HG03159 (cell line): ENCODE results near the gene SHC2.
"Not testable (repeated sequence)": the region's sequence is repeated elsewhere in the genome, so short reads cannot be mapped to it uniquely, and the experiment has no call there.

ENCODE experiments used
- ATAC-seq: cut with Tn5 transposase; IDR thresholded peaks from one replicate; pipeline ENCODE4 v1.9.1; 2021; ENCODE audit warnings: mild to moderate bottlenecking, moderate library complexity; ENCODE audit not compliant: unreplicated experiment

Gene SHC2

DNA sequence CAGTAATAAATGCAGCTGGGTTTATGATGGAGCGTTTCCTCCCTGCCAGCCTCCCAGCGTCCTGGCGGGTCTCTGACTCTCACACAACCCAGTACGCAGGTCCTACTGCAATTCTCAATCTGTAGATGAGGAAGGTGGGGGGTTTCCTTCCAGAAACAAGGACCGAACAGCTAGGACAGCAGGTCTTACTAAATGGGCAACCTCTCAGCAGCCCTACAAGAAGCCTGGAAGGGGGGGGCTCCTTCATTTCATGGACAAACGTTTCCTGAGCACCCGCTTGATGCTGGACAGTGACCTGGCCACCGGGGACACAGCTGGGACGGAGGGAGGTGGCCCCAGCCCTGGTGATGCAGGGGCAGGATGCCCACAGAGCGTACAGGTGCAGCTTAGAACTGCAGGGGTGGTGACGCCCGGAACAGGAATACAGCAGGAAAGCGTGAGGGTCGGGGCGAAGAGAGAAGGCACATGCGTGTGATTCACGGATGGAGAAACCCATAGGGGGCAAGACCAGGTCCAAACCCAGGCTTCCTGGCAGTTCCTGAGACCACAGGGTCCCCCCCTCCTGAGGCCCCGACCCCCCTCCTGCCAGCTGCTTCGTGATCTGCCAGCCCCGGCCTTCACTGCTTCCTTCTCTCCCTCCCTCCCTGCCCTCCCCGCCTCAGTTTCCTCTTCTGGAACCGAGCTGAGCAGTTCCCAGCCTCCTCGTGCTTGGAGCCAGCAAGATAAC lies 51.2 kb downstream of the SHC2 start:
- ATAC-seq, result no peak

DNA sequence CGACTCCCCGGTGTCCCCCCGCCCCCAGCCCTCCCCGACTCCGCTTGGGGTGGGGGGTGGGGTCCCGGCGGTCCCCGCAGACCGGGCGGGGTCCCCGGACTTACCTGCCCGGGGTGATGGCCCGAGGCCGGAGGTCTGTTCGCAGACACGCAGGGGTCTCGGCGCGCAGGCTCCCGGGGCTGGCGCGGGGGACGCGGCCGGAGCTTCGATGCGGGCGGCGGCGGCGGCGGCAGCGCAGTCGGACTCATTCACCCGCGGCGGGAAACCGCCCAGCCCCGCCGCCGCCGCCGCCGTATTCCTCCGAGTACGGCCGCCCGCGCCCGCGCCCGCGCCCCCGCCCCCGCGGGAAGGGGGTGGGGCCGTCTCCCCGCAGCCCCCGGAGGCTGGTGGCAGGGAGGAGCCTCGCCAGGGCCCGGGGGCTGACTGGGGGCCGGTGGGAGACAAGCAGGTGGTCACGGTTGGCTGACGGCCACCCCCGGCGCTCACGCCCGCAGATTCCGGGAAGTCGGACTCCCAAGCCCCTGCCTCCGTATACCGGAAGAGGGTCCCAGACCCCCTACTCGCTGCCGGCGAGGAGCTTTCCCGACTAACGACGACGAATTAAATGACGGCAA lies 51.8 kb downstream of the SHC2 start, which contains the start of gene C2CD4C:
Gene C2CD4C, minus strand, starts transcription at position 246 of the 614 bp plus-strand sequence. CDS start 786 bp downstream, outside the sequence.
- no peak for ATAC-seq

DNA sequence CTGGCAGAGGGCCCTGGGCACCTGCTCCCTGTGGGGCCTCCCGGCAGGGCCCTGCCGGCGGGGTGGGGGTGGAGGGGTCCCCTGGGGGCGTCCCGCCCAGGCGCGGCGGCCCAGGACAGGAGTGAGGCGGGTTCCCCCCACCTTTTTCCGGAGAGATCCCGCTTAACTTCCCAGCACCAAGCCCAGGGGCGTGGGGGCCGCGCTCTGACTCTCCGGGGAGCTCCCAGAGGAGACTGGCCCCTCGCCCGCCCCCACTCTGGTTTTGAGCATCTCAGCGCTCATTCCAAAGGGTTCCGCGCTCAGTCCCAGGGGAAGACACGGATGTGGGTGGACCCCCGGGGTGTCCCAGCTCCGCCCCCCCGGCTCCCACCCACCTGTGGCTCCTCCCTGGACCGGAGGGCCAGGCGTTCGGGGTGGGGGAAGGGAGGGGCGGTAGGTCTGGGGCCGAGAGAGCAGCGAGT lies 52.4 kb downstream of the SHC2 start:
- no peak for ATAC-seq

DNA sequence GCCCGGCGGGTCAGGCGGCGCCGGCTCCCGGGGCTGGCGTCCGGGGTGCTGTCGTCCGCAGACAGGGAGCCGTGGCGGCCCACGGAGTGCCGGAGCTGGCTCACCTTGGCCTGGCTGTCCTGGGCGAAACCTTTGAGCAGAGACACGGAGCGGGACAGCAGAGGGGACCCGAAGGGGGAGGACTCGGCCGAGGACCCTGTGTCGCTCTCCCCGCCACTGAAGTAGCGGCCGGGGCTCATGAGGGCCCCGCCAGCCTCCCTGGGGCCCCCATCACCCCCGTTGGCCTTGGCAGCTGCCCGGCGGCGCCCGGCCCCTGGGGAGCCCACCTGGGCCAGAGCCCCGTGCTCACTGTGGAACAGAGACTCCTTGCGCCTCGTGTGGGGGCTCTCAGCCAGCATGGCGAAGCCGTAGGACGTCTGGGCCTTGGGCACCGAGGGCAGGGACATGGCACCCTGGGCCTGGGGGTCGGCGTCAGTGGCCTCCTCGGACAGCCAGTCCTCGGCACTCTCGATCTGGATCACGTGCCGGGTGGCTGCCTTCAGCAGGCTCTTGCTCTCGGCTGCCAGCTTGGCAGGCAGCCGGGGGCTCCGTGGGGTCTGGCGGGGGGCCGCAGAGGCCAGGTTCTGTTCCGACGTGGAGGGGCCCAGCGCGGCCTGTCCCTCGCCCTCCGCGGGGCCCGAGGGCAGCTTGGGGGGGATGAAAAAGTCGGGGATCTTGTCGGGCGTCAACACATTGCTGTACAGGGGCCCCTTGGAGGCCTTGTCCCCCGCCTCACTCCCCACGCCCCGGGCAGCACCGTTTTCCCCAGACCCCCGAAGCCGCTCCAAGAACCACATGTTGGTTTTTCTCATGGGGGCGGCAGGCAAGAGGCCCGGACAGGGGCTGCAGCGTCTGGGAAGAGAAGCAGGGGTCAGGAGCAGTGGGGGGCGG lies 53.1 kb downstream of the SHC2 start:
- ATAC-seq, result no peak

DNA sequence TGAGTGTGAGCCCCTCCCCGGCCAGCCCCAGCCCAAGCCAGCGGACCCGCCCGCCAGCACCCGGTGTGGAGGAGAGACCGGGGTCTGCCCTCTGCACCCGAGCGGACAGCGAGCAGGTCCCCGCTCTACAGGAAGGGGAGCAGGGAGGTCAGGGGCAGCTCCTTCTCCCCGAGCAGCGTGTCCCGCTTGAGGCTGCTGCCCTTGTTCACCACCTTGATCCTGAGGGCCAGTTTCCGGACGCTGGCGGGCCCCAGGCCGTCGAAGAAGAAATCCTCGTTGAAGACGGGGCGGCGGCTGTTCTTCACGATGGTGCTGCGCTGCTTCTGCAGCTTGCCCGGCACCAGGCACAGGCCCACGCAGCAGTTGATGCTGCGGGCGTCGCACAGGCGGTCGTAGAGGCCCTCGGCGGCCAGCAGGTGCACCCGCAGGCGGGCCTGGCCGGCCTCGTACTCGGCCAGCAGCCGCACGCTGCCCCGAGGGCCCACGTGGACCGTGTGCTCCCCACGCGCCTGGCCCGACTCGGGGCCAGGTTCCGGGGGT lies 53.8 kb downstream of the SHC2 start:
- no peak for ATAC-seq

DNA sequence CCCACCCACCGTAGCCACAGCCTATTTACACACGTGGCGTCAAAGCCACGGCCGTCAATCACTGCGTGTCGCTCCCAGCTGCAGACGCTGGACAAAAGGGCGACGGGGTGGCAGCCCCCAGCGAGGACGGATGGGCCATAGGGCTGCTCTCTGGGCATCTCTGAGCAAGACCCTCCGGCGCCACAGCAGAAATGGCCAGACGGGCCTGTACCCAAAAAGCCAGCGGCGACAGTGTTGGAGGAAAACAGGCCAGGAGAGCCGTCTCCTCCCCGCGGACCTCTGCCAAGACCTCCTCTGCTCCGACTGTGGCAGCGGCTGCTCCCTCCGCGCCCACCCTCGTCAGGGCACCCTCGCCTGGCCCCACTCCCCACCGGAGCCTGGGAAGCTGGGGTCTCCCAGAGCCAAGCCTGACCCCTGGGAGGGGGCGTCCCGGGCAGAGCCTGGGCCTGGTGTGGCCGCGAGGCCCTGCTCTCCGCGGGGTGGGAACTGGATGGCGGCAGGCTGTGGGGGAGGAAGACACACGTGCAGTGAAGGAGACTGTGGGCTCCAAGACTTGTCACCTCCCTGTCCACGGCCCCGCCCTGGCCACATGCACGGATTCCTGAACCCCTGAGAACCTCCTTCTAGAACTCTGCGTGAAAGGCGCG lies 54.6 kb downstream of the SHC2 start:
- no peak for ATAC-seq

DNA sequence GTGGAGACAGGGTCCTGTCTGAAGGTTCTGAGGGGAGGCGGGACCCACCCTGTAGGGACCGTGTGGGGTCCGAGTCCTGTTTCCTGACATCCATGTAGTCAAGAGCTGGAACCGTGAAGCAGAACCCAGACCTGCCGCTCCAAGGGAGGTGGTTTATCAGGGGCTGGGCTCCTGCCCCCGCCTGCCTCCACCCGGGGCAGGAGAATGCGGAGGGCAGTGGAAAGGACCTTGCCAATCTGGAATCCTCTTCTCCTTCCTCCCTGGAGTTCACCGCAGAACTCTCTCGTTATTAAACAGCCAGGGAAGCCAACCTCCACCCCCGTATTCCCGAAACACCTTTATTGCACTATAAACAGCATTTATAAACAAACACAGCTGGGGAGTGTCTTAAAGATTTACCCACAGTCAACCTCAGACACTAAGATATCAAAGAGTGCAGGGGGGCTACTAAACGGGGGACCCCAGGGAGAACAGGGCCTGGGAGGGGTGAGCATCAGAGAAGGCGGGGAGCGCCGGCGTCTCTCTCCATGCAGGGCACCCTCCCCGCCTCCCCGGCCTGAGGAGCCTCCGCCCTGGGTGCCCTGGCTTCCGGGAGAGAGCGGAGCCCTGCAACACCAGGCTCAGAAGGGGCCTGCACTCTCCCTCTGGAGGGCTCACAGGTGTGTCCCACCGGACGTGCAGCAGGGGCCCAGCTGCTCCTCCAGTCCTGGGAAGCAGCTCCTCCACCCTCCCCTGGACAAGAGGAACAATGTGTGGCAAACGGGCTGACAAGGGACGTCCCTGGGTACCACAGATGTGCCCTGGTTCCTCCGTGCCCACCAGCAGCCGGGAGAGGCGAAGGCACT lies 55.5 kb downstream of the SHC2 start:
- no peak for ATAC-seq

DNA sequence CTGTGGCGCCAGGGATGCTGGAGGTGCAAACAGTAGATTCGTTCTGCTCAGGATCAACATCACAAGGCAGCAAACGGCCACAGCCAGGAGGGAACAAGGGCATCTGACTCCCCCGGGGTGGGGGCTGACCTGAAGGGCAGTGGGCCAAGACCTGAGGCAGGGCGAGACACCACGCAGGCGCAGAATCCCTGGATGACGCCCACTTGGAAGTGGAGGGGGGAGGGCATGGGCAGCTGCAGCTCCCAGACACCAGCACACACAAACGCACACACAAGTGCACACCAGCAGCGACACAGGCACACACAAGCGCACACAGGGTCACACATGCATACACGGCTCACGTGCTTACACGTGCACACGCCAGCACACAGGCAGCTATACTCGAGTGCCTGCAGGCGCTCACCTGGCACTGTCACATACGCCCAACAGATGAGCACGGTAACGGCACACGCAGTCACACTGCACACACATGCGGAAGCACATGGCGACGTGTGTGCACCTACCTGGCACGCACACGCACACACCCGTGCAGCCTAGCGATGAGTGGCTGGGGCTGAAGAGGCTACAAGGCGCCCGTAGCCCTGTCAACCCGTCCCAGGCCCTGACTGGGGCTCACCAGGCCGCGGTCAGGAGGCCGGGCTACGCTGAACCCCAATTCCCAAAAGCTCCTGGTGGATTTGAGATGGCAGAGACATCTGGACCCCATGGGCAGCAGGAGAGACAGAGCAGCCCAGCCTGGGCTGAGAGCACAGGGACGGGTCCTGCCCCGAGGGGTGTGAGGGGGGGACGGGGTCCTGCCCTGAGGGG lies 57.4 kb downstream of the SHC2 start:
- ATAC-seq, result no peak

DNA sequence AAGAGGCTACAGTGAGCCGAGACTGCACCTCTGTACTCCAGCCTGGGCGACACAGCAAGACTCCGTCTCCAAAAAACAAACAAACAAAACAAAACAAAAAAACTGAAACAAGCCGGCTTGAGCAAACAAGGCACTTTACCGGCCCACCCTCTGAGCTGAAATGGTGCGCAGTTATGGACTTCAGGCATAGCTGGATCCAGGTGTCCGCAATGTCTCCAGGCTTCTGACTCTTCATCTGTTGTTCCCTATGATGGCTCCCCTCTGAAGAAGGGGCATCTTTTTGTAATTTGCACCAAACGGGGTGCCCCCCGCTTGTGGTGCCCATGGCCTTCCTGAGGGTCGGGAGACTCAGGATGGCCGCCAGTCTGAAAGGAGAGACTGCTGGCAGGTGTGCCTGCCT lies 58.0 kb downstream of the SHC2 start:
- ATAC-seq, result no peak

DNA sequence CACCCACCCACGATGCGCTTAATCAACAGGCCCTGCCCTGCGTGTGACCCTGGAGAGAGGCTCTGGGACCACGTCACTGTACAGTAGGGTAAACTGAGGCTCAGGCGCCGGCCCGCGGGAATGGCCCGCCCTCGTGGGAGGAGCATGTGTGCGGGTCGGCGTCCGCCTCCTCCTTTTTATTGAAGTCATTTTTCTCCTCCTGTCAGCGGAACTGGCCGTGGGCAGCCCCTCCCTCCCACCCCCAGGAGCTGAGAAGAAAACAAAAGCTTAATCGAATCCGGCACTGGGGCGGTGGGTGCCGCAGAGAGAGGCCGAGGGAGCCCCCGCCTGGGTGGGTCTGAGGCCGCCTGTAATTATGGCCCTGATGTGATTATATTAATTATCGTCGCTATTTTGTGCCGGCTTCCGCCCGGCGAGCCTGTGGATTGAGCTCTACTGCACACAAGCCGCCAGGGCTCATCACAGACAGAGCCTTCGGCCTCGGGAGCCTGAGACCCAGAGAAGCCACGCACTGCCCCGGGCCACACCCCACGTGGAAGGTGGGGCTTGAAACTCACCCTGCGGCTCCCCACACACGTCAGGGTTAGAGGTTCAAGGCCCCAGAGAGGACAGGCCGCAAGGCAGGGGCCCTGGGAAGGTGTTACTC lies 58.8 kb downstream of the SHC2 start:
- no peak for ATAC-seq

DNA sequence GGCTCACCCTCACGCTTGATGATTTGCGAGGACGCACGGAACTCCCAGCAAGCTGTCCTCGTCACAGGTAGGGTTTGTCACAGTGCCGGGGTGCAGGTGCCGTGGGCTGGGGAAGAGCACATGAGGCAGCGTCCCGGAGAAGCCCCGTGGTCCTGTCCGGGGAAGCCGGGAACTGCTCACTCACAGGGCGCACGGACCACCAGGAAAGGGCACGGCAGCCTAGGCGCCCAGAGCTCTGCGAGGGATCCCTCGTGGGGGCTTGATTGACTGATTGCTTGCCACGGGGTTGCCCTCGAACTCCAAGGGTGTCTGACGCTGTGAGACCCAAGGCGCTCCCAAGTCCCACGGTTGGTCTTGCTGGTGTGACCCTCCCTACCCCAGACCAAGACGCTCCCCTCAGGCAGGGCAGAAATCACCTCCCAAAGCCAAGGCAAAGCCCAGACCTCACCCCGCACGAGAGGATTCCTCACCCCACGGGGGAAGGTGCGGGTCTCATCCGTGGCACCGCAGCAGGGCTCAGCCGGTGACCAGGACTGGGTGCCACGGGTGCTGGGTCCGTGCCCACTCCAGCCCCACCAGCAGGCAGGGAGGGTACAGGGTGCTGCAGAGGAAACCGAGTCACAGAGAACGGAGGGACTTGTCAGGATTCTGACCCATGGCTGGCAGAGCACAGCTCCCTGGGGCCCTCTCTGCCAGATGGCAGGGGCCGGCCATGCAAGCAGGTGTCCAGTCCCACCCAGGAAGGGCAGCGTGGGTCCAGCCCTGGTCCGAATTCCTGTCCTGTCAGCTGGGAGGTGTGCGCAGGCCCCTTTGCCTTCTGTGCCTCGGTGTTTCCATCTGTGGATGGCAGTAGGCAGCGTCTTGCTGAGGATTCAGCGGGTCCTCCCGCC lies 59.6 kb downstream of the SHC2 start:
- ATAC-seq, result no peak

DNA sequence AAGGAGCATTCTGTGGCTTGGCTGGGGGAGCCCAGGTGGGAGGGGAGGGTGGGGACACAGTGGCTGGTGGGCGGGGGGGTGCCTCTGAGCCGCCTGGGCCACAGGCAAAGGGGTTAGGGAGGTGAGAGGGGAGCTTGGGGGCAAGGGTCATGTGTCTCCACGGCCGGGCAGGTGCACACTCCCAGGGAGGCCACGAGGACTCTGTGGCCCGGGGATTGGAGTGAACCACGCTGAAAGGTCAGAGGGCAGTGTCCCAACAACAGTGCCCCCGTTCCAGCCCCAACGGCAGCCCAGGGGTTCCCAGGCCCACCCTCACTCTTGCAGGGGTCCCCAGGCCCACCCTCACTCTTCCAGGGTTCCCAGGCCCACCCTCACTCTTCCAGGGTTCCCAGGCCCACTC lies 61.5 kb downstream of the SHC2 start:
- ATAC-seq, result no peak

DNA sequence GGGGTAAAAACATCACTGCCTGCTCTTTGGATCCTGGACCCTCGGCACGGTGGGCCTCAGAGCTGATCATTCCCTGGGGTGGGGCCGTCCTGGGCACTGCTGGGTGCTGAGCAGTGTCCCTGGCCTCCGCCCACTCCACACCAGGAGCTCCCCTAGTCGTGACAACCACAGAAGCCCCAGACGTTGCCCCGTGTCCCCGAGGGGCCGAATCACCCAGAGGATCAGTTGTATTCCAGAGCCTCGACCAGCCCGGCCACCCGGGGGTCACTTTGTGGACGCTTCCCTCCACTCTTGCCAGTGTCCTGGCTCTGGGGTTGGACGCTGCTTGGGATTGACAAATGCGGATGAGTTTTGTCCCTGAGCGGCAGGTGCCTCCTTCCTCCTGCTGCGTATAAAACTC lies 62.1 kb downstream of the SHC2 start:
- no peak for ATAC-seq

DNA sequence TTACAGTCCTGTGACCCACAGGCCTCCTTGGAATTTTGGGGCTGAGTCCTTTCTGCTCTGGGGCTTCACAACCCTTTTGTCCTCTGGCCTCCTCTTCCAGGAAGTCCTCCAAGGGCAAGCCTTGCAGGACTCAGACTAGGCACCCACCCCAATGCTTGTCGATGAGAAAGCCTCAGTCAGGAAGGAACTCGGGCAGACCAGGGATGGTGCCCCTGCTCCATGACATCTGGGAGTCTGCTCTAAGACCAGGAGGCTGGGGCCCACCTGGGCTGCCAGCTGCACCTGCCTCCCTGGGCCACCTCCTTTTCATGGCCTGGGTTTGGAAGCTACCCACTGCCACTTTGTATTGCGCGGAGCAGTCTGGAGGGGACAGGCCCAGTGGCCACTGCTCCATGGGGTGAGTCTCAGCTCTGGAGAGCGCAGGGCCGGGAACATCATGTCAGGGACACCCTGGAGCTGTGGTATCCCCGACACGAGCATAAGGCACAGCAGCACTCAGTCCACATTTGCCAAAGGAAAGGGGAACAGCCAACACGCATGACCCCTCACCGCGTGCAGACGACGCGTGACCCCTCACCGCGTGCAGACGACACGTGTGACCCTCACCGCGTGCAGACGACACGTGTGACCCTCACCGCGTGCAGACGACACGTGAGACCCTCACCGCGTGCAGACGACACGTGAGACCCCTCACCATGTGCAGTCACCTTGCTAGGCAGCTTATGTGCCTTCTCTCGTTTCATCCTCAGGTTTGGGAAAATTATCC lies 62.7 kb downstream of the SHC2 start:
- no peak for ATAC-seq

DNA sequence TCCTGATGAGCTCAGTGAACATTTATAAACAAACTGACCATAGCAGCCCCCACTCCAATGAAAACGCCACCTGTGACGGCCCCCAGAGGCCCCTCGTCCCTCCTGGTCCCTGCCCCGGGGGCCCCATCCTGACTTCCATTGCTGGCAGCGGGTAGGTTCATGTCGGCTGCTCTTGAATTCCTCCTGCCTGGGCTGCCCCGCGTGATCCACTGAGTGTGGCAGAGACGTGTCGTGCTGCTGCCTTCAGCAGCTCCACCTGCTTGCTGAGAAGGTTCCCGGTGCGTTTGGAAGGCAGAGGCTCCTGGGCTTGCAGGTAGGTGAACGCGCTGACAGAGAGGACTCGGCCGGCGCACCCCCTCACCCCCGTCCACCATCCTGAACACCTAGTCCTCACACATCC lies 63.5 kb downstream of the SHC2 start:
- no peak for ATAC-seq

DNA sequence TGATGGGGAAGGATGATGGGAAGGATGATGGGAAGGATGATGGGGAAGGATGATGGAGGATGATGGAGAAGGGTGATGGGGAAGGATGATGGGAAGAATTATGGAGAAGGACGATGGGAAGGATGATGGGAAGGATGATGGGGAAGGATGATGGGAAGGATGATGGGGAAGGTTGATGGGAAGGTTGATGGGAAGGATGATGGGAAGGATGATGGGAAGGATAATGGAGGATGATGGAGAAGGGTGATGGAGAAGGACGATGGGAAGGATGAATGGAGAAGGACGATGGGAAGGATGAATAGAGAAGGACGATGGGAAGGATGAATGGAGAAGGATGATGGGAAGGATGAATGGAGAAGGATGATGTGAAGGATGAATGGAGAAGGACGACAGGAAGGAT lies 65.4 kb downstream of the SHC2 start:
- no peak for ATAC-seq

DNA sequence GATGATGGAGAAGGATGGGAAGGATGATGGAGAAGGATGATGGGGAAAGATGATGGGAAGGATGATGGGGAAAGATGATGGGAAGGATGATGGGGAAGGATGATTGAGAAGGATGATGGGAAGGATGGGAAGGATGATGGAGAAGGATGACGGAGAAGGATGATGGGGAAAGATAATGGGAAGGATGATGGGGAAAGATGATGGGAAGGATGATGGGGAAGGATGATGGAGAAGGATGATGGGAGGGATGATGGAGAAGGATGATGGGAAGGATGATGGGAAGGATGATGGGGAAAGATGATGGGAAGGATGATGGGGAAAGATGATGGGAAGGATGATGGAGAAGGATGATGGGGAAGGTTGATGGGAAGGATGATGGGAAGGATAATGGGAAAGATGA lies 66.0 kb downstream of the SHC2 start:
- not testable (repeated sequence) for ATAC-seq
